Activated naive CD4-positive, alpha-beta T cell treated with anti-CD3 and anti-CD28 coated beads, Interleukin-2, amount 50 U/mL, for 72 hours (primary cell): ENCODE measurements around the gene ZPR1. TPM values are rescaled to one million over a fixed set of nuclear protein-coding genes. Genes with fewer than 3 reads are reported as not detected.
"Not testable (repeated sequence)": the region's sequence is repeated elsewhere in the genome, so short reads cannot be mapped to it uniquely, and the experiment has no call there.

Source experiments
- ATAC-seq, 2 donors: fragments of 150-1000 bp; cut with Tn5 transposase; 2 replicates each; pipeline ENCODE4 v1.10.0; 2021; ENCODE audit warnings: mild to moderate bottlenecking in 2 of 2, moderate library complexity in 2 of 2
- DNase-seq, 2 donors: peaks; one replicate each; pipeline ENCODE4 v3.0.0; 2021 to 2022; ENCODE audit warnings: low spot score in 2 of 2
- H3K27ac Mint-ChIP-seq, 2 donors: one replicate each; pipeline ENCODE4 v1.8.0; 2022; ENCODE audit warnings: mild to moderate bottlenecking in 2 of 2, mixed read lengths in 2 of 2
- H3K36me3 Mint-ChIP-seq, 2 donors: one replicate each; pipeline ENCODE4 v1.8.0; 2022; ENCODE audit warnings: mixed read lengths in 2 of 2
- H3K9me3 Mint-ChIP-seq, 2 donors: one replicate each; pipeline ENCODE4 v1.8.0; 2022; ENCODE audit warnings: mixed read lengths in 2 of 2
- total RNA-seq, 2 donors: library from RNA; stranded (reverse); gene quantifications; one replicate each; pipeline ENCODE4 v1.2.3, GENCODE V29; 2022

ZPR1 gene
- total RNA-seq, 2 donors from 2014 or later = 65.0 to 78.4 TPM

- Mint-ChIP-seq H3K36me3 (peaks cover 35 to 43% of the 10 kb centered on the region in 2 donors), H3K9me3 (no peaks in the 10 kb centered on the region), H3K27ac (peak overlapping the region; percentile 44 to 95)
- ATAC-seq = no peak
- DNase-seq = no peak
These were observed 412 bp downstream of the ZPR1 start for GRCh38 chr11:116787436-116787785.

- no peaks in the 10 kb centered on the region for H3K9me3 Mint-ChIP-seq
- H3K27ac Mint-ChIP-seq = peak overlapping the region; percentile 73 to 95
- no peak for DNase-seq
- ATAC-seq = no peak
- peaks cover 40 to 47% of the 10 kb centered on the region in 2 donors for H3K36me3 Mint-ChIP-seq
These were observed 857 bp downstream of the ZPR1 start for GRCh38 chr11:116786966-116787365.

- Mint-ChIP-seq H3K27ac (peak overlapping the region in 1 of 2 donors; percentile 95), H3K9me3 (no peaks in the 10 kb centered on the region), H3K36me3 (peaks cover 44 to 51% of the 10 kb centered on the region in 2 donors)
- DNase-seq = no peak
- ATAC-seq = no peak
These were observed 1.5 kb downstream of the ZPR1 start for GRCh38 chr11:116786326-116786725.

GRCh38 chr11:116782728-116783127 is 5.1 kb downstream of the ZPR1 start:
- no peak for DNase-seq
- H3K9me3 Mint-ChIP-seq = no peaks in the 10 kb centered on the region
- peaks cover 64 to 74% of the 10 kb centered on the region in 2 donors for H3K36me3 Mint-ChIP-seq
- ATAC-seq = peak; percentile 43 to 58
- H3K27ac Mint-ChIP-seq = peak overlapping the region in 1 of 2 donors; percentile 49

- peaks cover 49 to 65% of the 10 kb centered on the region in 2 donors for H3K36me3 Mint-ChIP-seq
- no peaks in the 10 kb centered on the region for H3K9me3 Mint-ChIP-seq
- DNase-seq = no peak
- no peak for ATAC-seq
- peak overlapping the region in 1 of 2 donors; percentile 73 for H3K27ac Mint-ChIP-seq
These were observed 9.3 kb downstream of the ZPR1 start for GRCh38 chr11:116778556-116778955.

GRCh38 chr11:116777056-116777455 is 10.8 kb downstream of the ZPR1 start:
- DNase-seq = no peak
- ATAC-seq = no peak
- H3K9me3 Mint-ChIP-seq = no peaks in the 10 kb centered on the region
- H3K36me3 Mint-ChIP-seq = peaks cover 42 to 50% of the 10 kb centered on the region in 2 donors
- H3K27ac Mint-ChIP-seq = peak overlapping the region; percentile 22 to 68

- no peak for ATAC-seq
- peak overlapping the region; percentile 22 to 68 for H3K27ac Mint-ChIP-seq
- DNase-seq = no peak
- H3K36me3 Mint-ChIP-seq = peaks cover 44 to 47% of the 10 kb centered on the region in 2 donors
- no peaks in the 10 kb centered on the region for H3K9me3 Mint-ChIP-seq
These were observed 11.3 kb downstream of the ZPR1 start for GRCh38 chr11:116776522-116776984.

GRCh38 chr11:116775975-116776374 is 11.8 kb downstream of the ZPR1 start:
- ATAC-seq (no peak), DNase-seq (no peak)
- H3K27ac Mint-ChIP-seq = peak overlapping the region; percentile 68 to 78
- H3K9me3 Mint-ChIP-seq = no peaks in the 10 kb centered on the region
- H3K36me3 Mint-ChIP-seq = peaks cover 39 to 44% of the 10 kb centered on the region in 2 donors

GRCh38 chr11:116774661-116775060 is 13.2 kb downstream of the ZPR1 start:
- ATAC-seq (no peak), DNase-seq (no peak)
- H3K36me3 Mint-ChIP-seq = peaks cover 39% of the 10 kb centered on the region in 2 donors
- H3K27ac Mint-ChIP-seq = peak overlapping the region in 1 of 2 donors; percentile 19
- no peaks in the 10 kb centered on the region for H3K9me3 Mint-ChIP-seq

- Mint-ChIP-seq H3K36me3 (peaks cover 27 to 30% of the 10 kb centered on the region in 2 donors), H3K9me3 (no peaks in the 10 kb centered on the region), H3K27ac (peak overlapping the region; percentile 92 to 100)
- ATAC-seq (peak in 1 of 2 donors; percentile 48), DNase-seq (no peak)
These were observed 14.4 kb downstream of the ZPR1 start for GRCh38 chr11:116773203-116774097.

GRCh38 chr11:116772443-116773202 is 15.2 kb downstream of the ZPR1 start, which contains the start of gene BUD13:
Gene BUD13 (minus strand): TSS chr11:116772987. CDS start chr11:116772964, 23 bp downstream.
- no peaks in the 10 kb centered on the region for H3K9me3 Mint-ChIP-seq
- peak within 1 kb of the TSS; percentile 92 to 100 for H3K27ac Mint-ChIP-seq

GRCh38 chr11:116771935-116772334 is 15.9 kb downstream of the ZPR1 start:
- no peaks in the 10 kb centered on the region for H3K9me3 Mint-ChIP-seq
- H3K36me3 Mint-ChIP-seq = peaks cover 17 to 19% of the 10 kb centered on the region in 2 donors
- ATAC-seq = no peak
- H3K27ac Mint-ChIP-seq = peak overlapping the region; percentile 92 to 100
- DNase-seq = no peak

More at GRCh38 chr11:116772443-116773202, 15.2 kb downstream of the ZPR1 start, which contains the start of gene BUD13:
- peak; percentile 93 to 97 for DNase-seq
- peak; percentile 89 to 93 for ATAC-seq
- peaks cover 19 to 22% of the 10 kb centered on the region in 2 donors for H3K36me3 Mint-ChIP-seq

GRCh38 chr11:116762132-116762531 is 25.7 kb downstream of the ZPR1 start:
- ATAC-seq (no peak), DNase-seq (no peak)
- H3K9me3 Mint-ChIP-seq = no peaks in the 10 kb centered on the region
- H3K36me3 Mint-ChIP-seq = peaks cover 15 to 35% of the 10 kb centered on the region in 2 donors
- H3K27ac Mint-ChIP-seq = peak overlapping the region in 1 of 2 donors; percentile 71

- ATAC-seq, H3K27ac Mint-ChIP-seq, H3K9me3 Mint-ChIP-seq, DNase-seq: not testable (repeated sequence)
- peaks cover 8 to 15% of the 10 kb centered on the region in 2 donors for H3K36me3 Mint-ChIP-seq
These were observed 31.8 kb downstream of the ZPR1 start for GRCh38 chr11:116756044-116756443.

GRCh38 chr11:116750070-116750718 is 37.6 kb downstream of the ZPR1 start:
- ATAC-seq (no peak), DNase-seq (no peak)
- H3K36me3 Mint-ChIP-seq = peaks cover 4 to 6% of the 10 kb centered on the region in 2 donors
- H3K27ac Mint-ChIP-seq = no peak overlapping the region
- H3K9me3 Mint-ChIP-seq = no peaks in the 10 kb centered on the region

- peak in 1 of 2 donors; percentile 68 for ATAC-seq
These were observed 45.7 kb downstream of the ZPR1 start for GRCh38 chr11:116742104-116742503.

More at GRCh38 chr11:116742104-116742503, 45.7 kb downstream of the ZPR1 start:
- DNase-seq = no peak
- Mint-ChIP-seq H3K9me3 (no peaks in the 10 kb centered on the region), H3K36me3 (peaks cover 0 to 4% of the 10 kb centered on the region in 2 donors), H3K27ac (no peak overlapping the region)
